Measurements from ENCODE around the gene SHE.

The SHE gene

GRCh38 chr1:154496383-154496782, 5.8 kb downstream of the SHE start:
- TF ChIP-seq GATA3 (IDR thresholded peaks at IDR 0.05; ENCODE audit: low read depth, low read length) (no peak), GATA2 (IDR thresholded peaks at IDR 0.05; ENCODE audit: low read depth, low read length) (no peak)

- TF ChIP-seq GATA2 (IDR thresholded peaks at IDR 0.05; ENCODE audit: low read depth, low read length), result no peak
These were observed 6.5 kb downstream of the SHE start for GRCh38 chr1:154495496-154496273.

GRCh38 chr1:154493276-154493675, 8.9 kb downstream of the SHE start:
- TF ChIP-seq GATA3 (IDR thresholded peaks at IDR 0.05; ENCODE audit: low read depth, low read length), result no peak
- no peak for TF ChIP-seq GATA2 (IDR thresholded peaks at IDR 0.05; ENCODE audit: low read depth, low read length)

GRCh38 chr1:154492115-154492514, 10.1 kb downstream of the SHE start:
- no peak for TF ChIP-seq GATA3 (IDR thresholded peaks at IDR 0.05; ENCODE audit: low read depth, low read length)
- no peak for TF ChIP-seq GATA2 (IDR thresholded peaks at IDR 0.05; ENCODE audit: low read depth, low read length)

GRCh38 chr1:154490317-154490716, 11.9 kb downstream of the SHE start:
- TF ChIP-seq GATA2 (IDR thresholded peaks at IDR 0.05; ENCODE audit: low read depth, low read length) (no peak), GATA3 (IDR thresholded peaks at IDR 0.05; ENCODE audit: low read depth, low read length) (no peak)

GRCh38 chr1:154489695-154490274, 12.4 kb downstream of the SHE start:
- TF ChIP-seq GATA2 (IDR thresholded peaks at IDR 0.05; ENCODE audit: low read depth, low read length), result no peak
- TF ChIP-seq GATA3 (IDR thresholded peaks at IDR 0.05; ENCODE audit: low read depth, low read length), result no peak

- no peak for TF ChIP-seq GATA3 (IDR thresholded peaks at IDR 0.05; ENCODE audit: low read depth, low read length)
- TF ChIP-seq GATA2 (IDR thresholded peaks at IDR 0.05; ENCODE audit: low read depth, low read length), result no peak
These were observed 13.3 kb downstream of the SHE start for GRCh38 chr1:154488922-154489321.

- TF ChIP-seq GATA2 (IDR thresholded peaks at IDR 0.05; ENCODE audit: low read depth, low read length) (no peak), GATA3 (IDR thresholded peaks at IDR 0.05; ENCODE audit: low read depth, low read length) (no peak)
These were observed 16.2 kb downstream of the SHE start for GRCh38 chr1:154485910-154486496.

- no peak for TF ChIP-seq GATA3 (IDR thresholded peaks at IDR 0.05; ENCODE audit: low read depth, low read length)
- no peak for TF ChIP-seq GATA2 (IDR thresholded peaks at IDR 0.05; ENCODE audit: low read depth, low read length)
These were observed 17.1 kb downstream of the SHE start for GRCh38 chr1:154485106-154485505.

GRCh38 chr1:154483941-154484803, 18.0 kb downstream of the SHE start:
- TF ChIP-seq GATA2 (IDR thresholded peaks at IDR 0.05; ENCODE audit: low read depth, low read length), result no peak
- no peak for TF ChIP-seq GATA3 (IDR thresholded peaks at IDR 0.05; ENCODE audit: low read depth, low read length)

GRCh38 chr1:154481053-154481452, 21.2 kb downstream of the SHE start:
- TF ChIP-seq GATA3 (IDR thresholded peaks at IDR 0.05; ENCODE audit: low read depth, low read length) (no peak), GATA2 (IDR thresholded peaks at IDR 0.05; ENCODE audit: low read depth, low read length) (no peak)

GRCh38 chr1:154479764-154480421, 22.3 kb downstream of the SHE start:
- TF ChIP-seq GATA3 (IDR thresholded peaks at IDR 0.05; ENCODE audit: low read depth, low read length), result no peak
- TF ChIP-seq GATA2 (IDR thresholded peaks at IDR 0.05; ENCODE audit: low read depth, low read length), result no peak

- TF ChIP-seq GATA3 (IDR thresholded peaks at IDR 0.05; ENCODE audit: low read depth, low read length) (no peak), GATA2 (IDR thresholded peaks at IDR 0.05; ENCODE audit: low read depth, low read length) (no peak)
These were observed 23.6 kb downstream of the SHE start for GRCh38 chr1:154478639-154479038.

- TF ChIP-seq GATA2 (IDR thresholded peaks at IDR 0.05; ENCODE audit: low read depth, low read length) (no peak), GATA3 (IDR thresholded peaks at IDR 0.05; ENCODE audit: low read depth, low read length) (no peak)
These were observed 24.2 kb downstream of the SHE start for GRCh38 chr1:154478013-154478412.
